GM19438 (cell line): ENCODE data around the gene ASIC3.
"Not testable (repeated sequence)": the region's sequence is repeated elsewhere in the genome, so short reads cannot be mapped to it uniquely, and the experiment has no call there.

ENCODE experiments used
- ATAC-seq: cut with Tn5 transposase; IDR thresholded peaks from one replicate; pipeline ENCODE4 v1.9.1; 2021; ENCODE audit warnings: low read depth; ENCODE audit not compliant: unreplicated experiment

Gene ASIC3

DNA sequence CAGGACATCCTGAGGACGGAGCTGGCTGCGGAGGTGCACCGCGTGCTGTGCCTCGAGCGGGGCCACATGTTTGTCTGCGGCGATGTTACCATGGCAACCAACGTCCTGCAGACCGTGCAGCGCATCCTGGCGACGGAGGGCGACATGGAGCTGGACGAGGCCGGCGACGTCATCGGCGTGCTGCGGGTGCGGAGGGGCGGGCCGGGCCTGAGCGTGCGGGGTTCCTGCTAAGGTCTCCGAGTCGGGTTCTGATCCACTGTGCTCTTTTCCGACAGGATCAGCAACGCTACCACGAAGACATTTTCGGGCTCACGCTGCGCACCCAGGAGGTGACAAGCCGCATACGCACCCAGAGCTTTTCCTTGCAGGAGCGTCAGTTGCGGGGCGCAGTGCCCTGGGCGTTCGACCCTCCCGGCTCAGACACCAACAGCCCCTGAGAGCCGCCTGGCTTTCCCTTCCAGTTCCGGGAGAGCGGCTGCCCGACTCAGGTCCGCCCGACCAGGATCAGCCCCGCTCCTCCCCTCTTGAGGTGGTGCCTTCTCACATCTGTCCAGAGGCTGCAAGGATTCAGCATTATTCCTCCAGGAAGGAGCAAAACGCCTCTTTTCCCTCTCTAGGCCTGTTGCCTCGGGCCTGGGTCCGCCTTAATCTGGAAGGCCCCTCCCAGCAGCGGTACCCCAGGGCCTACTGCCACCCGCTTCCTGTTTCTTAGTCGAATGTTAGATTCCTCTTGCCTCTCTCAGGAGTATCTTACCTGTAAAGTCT lies 34.4 kb upstream of the ASIC3 start:
- no peak for ATAC-seq

DNA sequence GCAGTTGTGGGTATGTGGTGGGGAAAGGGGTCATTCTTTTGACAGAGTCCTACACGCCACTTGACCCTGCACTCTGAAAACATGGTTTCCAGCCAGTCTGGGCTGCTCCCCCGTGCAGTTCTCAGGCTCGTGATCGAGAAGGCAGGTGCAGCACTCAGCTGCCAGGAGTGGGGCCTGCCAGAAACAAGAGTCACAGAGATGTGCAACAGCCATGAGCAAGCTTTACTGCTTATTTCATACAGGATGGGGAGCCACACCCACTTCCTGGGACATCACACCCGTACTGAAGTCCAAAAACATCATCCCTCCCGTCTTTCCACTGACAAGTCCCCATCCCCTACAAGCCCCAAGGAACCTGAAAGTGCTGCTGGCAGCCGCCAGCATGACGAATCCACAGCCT lies 33.4 kb upstream of the ASIC3 start:
- ATAC-seq = no peak

DNA sequence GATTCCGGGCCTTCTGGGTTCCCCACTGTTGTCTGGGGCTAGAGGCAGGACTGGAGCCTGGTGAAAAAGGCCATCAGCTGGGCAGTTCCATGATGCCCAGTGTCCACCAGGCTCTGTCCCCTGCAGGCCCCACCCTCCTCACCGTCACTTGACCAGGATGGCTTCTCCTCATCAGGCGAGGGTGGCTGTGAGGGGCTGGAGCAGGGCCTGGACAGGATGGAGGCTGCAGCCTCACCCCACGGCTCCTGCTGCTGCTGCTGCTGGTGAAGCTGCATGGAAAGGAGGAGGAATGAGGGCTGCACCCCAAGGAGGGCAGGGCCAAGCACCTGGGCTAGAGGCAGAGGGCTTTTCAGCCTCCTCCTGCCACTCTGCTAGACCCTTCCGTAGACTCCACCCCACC lies 32.4 kb upstream of the ASIC3 start:
- no peak for ATAC-seq

DNA sequence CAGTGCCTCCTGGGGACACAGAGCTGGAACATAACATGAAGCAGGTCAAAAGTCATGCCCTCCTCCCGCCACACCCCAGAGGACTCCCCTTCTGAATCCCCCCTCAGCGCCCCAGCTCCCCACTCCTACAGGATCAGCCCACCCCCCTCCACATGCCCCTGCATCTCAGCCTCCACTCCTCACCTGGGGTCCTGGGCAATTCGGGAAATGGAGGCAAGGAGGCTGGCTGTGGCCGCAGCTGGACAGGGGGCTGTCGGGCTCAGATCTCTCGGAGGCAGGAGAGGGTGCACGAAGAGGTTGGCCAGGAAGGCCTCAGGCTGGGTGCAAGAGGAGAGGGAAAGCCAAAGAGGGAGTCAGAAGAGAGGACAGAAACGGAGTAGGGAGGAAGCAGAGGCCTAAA lies 31.8 kb upstream of the ASIC3 start:
- no peak for ATAC-seq

DNA sequence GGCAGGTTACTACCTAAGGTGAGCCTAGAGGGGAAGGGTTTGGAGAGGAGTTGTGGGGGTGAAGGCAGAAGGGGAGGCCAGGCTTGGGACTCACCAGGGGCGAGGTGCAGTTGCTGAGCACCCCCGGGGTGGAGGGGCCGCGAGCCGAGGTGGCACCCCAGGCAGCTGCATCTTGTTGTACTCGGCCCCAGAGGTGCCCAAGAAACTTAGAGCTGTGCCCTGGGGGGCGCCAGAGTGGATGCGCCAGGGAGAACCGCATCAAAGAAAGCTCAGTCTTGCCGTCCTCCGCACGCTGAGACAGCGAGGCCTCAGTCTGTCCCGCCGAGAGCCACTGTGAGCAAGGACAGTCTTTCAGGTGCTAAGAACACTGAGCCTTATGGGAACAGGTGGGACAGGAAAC lies 31.4 kb upstream of the ASIC3 start:
- ATAC-seq = no peak

DNA sequence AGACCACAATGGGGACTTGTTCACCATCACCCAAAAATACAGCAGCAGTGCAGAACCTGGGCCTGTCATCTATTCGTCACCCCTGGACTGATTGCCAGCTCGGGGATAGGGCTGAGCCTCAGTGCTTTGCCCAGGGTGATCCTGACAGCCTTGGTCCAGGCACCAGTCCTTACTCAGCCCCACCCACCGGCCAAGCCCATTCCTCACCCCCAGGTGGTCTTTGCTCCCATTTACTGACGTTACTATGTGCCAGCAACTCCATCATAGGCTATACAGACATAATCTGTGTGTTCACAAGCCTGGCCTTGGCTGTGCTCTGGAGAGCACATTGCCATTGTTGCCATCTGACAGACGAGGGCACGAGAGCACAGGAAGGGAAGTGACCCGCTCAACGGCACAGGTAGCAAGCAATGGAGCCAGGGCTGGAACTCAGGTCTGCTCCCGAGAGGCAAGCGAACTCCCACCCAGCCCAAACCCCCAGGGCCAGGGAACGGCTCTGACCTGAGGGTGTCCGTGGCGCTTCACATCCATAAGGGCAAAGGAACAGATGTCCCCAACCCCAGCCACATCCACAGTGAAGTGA lies 30.9 kb upstream of the ASIC3 start:
- no peak for ATAC-seq

DNA sequence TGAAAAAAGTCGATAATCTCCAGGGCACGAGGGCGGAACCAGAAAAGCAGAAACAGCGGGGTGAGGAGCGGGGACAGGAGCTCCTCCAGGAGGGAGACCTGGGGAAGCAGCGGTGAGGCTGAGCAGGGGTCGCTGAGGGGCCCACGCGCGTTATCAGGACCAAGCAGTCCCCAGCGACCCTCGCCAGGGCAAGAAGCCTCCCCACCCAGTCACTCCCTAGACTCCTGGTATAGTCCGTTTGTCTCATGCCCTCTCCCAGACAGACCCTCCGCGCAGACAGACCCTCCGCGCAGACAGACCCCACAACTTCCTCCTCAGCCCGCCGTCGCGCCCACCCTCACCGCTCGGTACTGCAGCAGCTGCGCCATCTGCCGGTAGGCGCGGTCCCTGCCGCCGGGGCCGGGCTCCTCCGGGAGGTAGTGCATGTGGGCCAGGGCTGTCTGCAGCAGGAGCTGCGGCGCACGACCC lies 30.3 kb upstream of the ASIC3 start:
- peak; percentile 54 for ATAC-seq

DNA sequence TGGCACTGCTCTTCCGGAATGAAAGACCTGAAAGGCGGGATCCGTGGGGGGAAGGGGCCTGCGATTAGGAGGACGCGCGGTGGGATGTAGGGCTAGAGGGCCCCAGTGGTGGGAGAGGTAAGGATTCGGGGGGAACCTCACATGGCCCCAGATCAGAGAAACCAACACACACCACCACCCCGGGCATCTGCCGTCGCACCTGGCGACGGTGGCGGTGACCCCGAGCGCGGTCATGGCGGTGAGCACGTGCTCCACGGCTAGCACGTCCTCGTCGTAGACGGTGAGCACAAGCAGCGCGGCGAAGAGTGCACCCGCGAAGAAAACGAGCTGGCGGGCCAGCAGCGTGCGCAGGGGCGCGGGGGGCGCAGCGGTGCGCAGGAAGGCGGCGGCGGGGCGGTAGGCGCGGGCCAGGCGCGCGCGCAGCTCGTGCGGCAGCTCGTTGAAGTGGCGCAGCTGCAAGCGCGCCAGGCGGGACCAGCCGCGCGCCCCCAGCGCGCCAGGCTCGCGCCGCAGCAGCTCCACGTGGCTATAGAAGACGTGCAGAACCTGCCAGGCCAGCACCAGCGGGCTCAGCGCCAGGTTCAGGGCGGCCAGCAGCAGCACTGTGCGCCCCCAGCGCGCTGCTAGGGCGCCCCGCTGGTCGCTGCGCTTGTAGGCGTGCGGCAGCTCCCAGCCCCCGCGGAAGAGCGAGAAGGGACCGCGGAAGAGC lies 29.8 kb upstream of the ASIC3 start:
- peak; percentile 10 for ATAC-seq

DNA sequence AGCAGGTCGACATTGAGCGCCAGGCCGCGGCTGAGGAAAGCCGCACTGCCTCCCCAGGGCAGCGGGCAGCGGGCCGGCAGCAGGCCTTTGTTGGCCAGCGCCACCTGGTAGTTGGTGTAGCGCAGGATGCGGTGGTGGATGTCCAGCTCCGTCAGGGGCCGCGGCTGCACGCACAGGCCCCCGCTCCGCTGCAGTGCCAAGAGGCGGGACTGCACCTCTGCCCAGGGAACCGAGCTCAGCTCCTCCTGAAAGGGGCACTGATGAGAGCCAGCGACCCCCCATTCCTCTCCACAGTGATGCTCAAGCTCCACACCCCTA lies 29.2 kb upstream of the ASIC3 start:
- no peak for ATAC-seq

DNA sequence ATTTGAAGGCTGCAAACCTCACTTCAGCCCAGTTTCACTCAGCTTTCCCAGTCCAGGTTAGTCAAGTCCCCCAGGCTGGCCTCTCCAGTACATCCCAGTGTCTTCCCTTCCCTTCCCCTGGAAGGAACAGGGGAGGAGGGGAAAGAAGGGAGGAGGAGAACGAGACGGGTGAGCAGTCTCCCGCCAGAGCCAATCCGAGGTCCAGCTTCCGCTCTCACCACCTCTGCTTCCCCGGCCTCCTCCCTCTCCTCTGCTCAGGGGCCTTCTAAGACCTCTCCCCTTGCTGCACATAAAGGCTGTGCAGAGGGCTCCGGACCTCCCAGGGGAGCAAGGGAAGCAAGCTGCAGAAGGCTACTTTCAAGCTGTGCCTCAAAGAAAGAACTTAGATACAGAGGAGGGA lies 28.1 kb upstream of the ASIC3 start:
- no peak for ATAC-seq

DNA sequence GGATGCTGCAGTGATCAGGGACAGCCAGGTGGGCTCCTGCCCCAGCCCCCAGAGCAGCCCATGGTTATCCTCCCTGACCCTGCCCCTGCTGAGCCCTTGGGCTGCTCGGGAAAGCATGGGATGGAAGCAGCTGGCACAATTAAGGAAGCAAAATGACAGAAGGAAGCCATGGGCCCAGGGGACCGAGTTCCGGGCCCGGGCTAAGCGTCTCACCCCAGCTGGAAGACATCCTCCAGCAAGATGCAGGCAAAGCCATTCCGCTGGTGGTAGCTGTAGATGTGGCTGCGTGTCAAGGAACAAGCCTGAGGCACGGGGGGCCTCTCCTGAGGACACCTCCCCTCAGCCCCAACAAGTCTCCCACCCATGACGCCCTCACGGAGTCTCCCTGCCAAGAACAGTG lies 25.1 kb upstream of the ASIC3 start:
- ATAC-seq = no peak

DNA sequence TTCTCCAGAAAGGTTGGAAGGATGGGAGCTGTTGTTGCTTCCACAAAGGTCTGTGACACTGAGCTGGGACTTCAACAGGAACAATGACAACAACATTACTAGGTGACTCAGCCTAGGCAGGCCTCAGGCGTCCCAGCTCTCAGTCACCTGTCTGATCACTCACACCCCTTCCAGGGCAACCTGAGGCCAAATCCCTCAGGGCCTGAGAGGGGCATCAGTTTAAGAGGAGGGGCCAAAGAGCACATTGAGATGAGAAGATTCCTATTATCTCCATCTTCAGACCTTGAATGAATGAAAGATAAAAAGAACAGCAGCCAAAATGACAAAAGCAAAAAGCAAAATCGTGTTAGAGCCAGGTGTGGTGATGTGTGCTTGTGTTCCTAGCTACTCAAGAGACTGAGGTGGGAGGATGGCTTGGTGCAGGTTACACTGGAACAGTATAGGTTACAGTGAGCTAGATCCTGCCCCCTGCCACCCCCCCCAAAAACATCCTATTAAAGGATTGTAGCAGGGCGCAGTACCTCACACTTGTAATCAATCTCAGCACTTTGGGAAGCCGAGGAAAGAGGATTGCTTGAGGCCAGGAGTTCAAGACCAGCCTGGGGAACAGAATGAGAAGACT lies 23.8 kb upstream of the ASIC3 start, which contains the start of gene ATG9B:
Gene ATG9B (minus strand): TSS at position 60 of the 622 bp plus-strand sequence. CDS start 71 bp downstream, outside the sequence.
- ATAC-seq = no peak

DNA sequence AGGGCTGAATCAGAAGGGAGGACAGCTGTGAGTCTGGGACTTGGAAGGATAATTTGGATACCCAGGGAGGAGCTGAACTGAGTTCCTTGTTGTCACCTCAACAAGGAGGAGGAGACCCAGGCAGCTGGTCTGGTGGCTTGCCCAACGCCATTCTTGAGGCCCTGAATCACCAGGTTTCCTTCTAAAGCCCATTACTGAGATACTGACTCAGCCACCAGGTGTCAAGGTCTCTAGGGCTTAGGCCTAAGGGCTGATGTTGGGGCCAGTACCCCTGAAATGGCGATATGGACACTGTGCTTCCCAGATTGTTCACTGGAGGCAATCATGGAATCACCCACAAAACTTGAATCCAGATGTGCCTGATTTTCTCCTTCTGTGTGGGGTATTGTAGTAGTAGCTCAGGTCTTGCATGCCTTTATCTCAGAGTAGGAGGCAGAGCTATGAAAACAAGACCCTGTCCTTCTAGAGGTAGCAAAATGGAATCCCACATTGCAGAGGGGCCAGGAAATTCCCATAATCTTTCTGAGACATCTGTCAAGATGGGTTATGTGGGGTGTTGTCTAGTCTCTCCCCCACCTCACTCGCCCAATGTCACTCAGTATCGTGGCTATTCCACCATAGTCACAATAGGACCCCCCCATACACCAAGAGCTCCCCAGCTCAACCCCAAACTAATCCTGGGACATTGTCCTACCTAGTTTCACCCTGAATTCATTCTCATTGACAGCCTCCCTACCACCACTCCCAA lies 22.2 kb upstream of the ASIC3 start:
- ATAC-seq = no peak

DNA sequence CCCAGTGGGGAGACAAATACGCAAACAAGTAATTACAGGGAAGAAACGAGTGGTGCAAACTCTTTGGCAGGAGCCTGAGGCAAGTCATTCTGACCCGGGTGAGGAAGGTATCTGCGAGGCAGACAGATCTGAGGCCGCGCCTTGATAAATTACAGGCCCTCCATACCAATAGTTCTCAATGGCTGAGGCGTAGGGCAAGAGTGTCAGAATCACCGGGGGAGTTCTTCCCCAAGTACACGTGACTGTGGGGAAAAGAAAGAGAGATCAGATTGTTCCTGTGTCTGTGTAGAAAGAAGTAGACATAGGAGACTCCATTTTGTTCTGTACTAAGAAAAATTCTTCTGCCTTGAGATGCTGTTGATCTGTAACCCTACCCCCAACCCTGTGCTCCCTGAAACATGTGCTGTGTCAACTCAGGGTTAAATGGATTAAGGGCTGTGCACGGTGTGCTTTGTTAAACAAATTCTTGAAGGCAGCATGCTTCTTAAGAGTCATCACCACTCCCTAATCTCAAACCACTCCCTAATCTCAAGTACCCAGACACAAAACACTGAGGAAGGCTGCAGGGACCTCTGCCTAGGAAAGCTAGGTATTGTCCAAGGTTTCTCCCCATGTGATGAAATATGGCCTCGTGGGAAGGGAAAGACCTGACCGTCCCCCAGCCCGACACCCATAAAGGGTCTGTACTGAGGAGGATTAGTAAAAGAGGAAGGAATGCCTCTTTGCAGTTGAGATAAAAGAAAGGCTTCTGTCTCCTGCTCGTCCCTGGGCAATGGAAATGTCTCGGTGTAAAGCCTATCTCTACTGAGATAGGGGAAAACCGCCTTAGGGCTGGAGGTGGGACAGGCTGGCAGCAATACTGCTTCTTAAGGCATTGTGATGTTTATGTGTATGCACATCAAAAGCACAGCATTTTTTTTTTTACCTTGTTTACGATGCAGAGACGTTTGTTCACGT lies 21.3 kb upstream of the ASIC3 start:
- ATAC-seq = not testable (repeated sequence)

DNA sequence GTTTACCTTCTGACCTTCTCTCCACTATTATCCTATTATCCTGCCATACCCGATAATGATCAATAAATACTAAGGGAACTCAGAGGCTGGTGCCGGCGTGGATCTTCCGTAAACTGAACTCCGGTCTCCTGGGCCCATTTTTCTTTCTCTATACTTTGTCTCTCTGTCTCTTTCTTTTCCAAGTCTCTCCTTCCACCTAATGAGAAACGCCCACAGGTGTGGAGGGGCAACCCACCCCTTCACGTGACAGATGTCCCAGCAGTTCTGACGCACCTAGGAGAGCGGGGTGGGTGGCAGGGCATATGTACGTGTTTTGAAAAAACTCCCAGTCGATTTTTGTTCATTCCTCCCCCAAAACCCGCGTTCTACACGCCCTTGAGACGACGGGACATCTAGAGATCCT lies 20.6 kb upstream of the ASIC3 start:
- ATAC-seq = peak; percentile 13

DNA sequence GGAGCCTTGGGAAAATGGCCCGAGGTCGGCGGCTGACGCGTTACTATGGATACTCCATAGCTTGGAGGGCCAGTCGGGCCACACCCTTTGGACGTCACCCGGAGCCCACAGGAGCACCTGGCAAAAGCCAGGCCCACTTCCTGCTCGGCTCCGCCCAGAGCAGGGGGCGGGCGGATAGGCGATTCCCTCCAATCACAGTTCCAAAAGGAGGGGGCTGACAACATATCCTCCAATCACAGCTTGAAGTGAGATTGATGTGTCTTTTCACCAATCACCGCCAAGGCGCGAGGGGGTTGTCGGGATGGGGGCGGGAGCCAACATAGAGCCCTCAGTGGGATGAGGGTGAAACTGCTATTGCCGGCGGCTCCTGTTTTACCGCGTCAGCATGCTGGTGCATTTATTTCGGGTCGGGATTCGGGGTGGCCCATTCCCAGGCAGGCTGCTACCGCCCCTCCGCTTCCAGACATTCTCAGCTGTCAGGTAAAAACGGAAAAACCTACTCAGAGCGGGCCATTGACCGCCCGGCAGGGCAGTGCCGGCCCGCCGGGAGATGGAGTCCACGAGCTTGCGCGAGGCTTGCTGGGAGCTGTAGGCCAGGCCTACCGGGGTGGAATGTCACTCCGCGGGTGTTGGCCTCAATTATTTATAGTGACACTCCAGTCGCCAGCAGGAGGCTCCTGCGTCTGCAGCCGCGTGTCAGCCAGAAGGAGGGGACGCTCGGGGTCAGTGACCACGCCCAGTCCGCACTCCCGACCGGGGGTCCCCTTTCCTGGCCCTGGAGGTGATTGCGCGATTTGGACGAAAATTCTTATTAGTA lies 20.0 kb upstream of the ASIC3 start, which contains the start of gene ABCB8:
Gene ABCB8 (plus strand): TSS at position 320 of the 817 bp plus-strand sequence. CDS start 66 bp downstream, at position 386.
- ATAC-seq = peak; percentile 96

DNA sequence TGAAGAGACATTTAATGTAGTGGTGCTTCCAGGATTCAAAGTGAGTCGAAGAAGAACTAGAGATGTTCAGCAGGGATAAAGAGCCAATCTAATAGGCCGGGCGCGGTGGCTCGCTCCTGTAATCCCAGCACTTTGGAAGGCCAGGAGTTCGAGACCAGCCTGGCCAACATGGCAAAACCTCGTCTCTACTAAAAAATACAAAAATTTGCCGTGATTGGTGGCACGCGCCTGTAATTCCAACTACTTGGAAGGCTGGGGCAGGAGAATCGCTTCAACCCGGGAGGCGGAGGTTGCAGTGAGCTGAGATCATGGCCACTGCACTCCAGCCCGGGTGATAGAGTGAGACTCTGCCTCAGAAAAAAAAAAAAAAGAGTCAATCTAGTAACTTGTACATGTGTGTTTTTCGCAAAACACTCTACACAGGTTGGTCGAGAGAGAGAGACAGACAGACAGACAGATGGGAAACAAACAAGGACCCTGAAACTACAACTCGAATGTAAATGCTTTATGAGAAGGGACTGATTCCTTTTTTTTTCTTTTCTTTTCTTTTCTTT lies 19.3 kb upstream of the ASIC3 start:
- no peak for ATAC-seq

DNA sequence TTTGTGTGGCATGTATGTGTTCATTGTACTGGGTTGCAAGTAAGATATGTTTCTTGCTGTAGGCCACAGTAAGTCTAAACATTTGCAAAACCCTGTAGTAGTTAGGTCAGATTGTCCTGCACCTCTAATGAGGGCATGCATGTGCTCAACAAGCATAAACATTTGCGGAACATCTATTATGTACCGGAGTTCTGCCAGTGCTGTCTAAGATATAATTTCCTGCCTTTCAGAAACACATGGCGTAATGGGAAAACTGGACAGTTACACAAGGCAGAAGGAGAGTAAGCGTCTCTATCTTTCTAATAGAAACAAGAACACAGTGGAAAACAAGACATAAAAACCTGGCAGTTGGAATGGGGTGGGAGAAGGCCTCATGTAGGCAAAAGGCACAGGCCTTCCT lies 17.3 kb upstream of the ASIC3 start:
- ATAC-seq = no peak
